ENCODE results near the gene IQCN.

The IQCN gene

DNA sequence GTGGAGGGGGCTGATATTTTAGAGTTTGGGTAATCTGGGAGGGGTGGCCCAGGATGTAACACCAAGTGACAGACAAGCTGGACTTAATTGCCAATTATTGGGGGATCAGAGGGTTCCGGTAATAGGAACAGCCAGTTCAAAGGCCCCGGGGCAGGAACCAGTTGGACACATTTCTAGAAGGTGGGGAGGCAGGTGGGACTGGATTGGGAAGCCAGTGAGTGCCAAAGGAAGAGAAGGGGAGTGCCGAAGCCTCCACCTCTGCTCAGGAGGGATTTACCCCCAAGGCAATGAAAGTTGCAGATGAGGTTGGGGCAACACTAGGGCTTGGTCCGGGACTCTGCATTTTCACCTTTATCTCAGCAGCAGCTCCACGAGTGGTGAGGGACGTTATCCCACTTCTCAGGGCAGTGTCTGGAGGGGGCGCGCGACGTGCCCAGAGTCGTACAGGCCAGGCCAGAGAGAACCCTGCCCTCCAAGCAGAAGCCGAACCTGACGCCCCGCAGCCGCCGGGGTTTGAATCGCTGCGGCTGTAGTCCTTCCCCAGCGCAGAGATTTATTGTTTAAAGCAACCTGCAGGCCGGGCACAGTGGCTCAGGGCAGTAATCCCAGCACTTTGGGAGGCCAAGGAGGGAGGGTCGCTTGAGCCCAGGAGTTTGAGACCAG is 12.9 kb upstream of the IQCN start:
- DNase-seq: no peak

DNA sequence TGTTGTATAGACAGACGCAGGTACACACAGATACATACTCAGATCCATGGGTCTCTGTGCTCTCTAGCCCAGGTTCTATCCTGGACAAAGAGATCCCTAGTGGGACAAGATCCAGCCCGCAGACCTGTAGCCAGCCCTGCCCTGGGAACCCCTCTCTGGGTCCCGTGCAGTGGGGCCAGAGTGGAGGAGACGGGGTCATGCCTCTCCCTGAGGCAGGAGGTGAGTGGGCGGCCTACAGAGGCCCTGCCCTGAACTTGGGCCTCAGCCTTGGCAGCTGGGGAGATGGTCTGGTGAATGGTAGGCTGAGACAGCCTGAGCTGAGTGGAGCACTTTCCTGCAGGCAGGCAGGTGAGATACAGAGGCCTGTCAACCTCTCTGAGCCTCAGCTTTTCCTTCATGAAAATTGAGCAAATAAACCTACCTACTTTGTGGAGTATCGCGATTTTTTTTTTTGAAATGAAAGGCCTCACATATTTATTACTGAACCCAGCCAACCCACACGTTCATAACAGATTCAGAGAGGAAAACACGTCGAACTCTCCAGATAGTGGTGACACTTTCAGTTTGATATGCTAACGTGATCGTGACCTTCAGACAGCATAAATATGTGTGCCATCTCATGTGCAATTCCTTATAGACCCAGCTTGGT is 10.6 kb upstream of the IQCN start:
- no peak for DNase-seq

DNA sequence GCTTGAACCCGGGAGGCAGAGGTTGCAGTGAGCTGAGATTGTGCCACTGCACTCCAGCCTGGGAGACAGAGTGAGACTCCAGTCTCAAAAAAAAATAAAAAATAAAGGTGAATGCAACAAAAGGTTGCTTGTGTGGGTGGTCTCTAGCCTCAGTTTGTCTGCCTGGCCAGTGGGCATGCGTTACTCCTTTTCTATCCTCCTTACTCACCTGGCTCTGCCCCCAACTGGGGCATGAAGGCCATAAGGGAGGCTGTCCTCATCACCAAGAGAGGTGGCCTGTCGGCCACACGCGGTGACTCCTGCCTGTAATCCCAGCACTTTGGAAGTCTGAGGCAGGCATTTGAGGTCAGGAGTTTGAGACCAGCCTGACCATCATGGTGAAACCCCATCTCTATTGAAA is 9.1 kb upstream of the IQCN start:
- DNase-seq: no peak

DNA sequence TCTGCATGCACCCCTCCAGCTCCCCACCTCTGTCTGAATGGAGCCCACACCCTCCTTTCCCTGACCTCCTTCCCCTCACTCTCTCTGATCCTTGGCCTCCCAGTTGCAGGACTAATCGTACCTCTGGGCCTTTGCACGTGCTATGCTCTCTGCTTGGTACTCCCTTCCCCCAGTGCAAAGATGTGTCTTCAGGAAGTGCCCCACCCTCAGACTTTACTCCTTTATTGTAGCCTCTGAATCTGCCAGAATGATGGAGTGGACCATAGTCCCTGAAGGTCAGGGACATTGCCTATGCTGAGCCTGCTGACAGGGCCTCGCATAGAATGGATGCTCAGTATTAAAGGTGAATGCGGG is 8.5 kb upstream of the IQCN start:
- DNase-seq: no peak

DNA sequence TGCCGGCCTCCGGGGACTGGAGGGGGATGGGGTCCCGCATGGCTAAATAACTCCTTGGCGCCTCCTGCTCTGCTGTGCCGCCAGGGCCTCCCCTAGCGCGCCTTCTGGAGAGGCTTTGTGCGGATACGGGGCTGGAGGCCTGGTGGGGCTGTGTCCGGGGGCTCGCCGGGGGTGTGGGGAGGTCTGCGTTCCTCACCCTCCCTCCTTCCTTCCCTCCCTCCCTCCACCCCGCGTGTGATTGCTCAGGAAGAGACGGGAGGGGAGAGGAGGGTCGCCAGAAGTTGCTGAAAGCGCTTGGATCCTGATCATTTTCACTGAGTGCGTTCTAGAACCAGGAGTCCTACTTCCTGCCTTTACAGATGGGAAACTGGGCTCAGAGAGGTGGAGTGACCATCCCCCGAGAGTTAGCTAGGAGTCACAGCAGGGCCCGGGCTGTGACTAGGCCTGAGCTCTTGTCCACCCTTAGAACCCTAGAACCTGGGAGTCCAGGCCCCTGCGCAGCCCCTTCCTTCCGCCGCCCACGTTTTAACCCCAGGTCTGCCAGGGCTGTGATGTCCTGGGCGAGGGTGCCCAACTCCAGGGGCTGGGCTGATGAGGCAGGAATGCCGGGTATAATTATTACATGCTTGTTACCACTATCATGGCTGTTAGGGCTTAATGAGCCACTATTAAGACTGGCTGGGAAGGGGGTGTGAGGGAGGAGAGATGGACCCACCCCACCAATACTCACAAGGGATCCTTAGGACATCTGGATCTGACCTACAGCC is 8.0 kb upstream of the IQCN start:
- DNase-seq: no peak

DNA sequence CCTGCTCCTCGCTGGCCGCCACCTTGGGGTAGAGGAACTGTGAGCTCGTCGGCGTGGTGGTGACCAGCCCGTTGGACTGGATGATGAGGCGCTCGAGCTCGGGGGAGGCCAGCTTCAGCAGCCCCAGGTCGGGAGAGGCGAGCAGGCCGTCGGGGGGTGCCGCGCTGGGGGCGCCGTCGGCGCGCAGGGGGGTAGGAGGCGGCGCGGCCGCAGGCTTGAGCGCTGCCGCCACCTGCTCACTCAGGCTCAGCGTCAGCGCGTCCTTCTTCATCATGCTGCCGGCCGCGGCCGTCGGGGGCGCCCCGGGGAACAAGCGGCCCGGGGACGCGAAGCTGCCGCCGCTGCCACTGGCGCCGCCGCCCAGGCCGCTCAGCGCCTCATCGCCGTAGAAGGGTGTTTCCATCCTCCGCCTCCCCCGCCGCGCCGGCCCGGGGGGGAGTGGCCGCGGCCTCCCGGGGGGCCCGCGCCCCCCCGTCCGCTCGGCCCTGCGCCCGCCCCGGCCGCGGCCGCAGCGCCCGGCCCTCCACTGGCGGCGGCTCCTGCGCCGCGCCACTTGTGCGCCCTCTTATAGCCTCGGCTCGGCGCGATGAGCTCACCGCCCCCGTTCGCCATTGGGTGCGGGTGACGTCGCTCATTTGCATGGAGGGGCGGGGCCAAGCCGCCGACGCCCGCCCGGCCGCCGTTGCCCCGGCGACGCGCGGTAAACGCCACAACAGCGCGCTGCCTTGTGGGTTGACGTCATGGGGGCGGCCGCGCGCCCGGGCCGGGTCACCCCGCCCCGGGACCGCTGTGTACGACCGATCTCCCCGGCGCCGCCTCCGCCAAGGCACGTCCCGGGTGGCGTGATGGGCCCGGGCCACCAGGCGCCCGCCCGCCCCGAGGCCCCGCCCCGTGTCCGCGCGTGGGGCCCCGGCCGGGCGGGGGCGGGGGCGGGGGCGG is 7.1 kb upstream of the IQCN start, which contains the start of gene JUND:
TSS of gene JUND (minus strand) at position 541 of the 939 bp plus-strand sequence. CDS start at position 403, 138 bp downstream.
- DNase-seq: peak; percentile 97

DNA sequence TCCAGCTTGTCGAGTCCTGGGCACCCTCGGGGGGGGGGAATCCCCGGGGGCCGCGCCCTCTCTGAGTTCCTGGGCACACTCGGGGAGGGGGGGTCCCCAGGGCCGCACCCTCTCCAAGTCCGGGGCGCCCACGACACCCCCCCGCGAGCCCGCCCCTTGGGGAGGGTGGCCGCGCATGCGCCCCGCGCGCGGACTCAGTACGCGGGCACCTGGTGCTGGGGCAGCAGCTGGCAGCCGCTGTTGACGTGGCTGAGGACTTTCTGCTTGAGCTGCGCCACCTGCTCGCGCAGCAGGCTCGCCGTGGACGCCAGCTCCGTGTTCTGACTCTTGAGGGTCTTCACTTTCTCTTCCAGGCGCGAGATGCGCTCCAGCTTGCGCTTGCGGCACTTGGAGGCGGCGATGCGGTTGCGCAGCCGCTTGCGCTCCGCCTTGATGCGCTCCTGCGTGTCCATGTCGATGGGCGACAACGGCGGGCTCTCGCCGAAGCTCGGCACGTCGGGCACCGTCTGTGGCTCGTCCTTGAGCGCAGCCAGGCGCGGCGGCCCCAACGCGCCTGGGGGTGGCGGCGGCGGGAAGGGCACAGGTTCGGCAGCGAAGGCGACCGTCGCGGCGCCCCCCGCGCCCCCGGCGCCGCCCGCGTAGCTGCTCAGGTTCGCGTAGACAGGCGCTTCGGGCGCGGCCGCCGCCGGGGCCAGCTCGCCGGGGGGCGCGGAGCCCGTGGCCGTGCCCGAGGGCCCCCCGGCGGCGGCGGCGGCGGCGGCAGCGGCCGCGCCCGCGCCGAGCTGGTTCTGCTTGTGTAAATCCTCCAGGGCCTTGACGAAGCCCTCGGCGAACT is 6.2 kb upstream of the IQCN start:
- DNase-seq: peak; percentile 68

DNA sequence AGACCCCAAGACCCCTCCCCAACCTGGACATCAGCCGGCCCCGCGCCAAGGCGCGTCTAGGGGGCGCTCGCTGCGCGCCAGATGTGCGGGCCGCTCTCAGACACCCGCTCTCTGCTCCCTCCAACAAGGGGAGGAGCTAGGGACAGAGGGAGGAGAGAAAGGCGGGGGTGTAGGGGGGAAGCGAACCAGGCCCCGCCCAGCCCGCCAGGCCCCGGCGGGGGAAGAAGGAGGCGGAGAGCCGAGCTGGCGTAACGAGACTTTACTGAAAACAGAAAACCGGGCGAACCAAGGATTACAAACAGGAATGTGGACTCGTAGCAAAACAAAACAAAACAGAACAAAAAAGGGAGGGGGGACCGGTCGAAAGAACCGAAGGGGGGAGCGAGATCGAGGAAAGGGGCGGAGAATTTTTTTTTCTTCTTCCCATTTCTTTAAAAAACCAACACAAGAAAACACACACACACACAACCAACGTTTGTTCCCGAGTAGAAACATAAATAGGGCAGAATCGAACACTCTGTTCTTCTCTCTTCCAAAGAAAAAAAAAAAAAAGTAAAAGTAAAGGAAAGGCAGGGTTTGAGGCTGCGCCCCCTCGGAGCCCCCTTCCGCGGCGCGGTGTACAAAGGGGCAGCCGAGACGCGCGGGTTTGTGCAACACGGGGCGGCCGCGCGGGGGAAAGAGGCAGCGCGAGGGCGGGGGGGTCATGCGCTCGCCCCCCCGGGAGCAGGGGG is 5.4 kb upstream of the IQCN start:
- peak; percentile 78 for DNase-seq

DNA sequence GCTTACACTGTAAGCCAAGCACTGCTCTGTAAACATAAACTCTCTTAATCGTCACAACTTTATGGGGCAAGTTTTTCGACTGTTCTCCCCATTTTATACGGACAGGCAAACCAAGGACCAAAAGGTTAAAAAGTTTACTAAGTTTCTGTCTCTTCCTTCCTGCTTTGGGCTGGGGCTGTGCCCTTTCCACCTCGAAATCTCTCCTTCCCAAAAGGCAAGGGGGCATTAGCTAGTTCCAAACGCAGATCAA is 4.9 kb upstream of the IQCN start:
- no peak for DNase-seq

DNA sequence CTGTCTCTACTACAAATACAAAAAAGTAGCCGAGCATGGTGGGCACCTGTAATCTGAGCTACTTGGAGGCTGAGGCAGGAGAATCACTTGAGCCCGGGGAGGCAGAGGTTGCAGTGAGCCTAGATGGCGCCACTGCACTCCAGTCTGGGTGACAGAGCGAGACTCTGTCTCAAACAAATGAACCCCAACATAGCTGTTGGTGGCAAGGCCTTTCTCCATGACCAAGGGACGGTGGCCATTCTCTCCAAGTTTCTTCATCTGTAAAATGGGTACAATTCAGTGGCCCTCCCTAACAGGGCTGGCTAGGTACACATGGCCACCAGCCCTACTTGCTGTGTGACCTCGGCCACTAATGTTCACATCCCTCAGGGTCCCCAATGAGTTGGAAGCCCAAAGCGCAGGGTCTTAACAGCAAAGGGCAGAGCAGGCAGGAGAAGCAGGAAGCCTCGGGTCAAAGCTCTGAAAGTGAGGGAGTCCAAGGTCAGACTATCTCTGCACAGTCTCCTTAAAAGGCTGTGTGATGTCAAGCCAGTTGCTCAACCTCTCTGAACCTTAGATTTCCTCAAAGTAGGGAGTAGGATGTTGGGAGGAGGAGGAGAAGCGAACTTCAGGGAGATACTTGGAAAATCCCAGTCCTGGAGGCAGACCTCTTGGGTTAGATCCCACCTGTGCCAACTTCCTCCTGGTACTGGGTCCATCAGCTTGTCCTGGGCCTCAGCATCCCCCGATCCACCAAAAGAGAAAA is 4.4 kb upstream of the IQCN start:
- DNase-seq: peak; percentile 32

DNA sequence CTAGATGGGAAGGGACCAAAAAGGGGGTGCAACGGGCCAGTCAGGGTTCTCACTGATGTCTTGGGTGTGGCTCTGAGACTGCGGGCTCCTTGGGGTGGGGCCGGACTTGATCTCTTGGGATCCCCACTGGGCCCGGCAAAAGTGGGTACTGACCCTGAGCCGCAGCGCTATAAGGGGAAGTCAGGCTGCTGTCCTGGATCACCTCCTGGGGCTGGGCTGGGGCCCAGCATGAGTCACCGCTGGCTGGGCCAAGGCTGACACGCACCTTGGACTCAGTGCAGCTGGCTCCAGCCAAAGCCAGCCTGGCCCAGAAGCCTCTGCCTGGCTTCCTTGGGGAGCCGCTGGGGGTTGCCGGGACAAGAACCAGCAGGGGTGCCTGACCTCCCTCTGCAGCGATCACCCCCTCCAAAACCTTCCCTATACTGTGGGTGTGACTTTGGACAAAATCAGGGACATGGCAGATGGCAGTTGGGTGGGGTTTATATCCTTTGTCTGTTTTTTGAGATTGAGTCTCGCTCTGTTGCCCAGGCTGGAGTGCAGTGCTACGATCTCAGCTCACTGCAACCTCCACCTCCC is 617 bp upstream of the IQCN start:
- DNase-seq: no peak

DNA sequence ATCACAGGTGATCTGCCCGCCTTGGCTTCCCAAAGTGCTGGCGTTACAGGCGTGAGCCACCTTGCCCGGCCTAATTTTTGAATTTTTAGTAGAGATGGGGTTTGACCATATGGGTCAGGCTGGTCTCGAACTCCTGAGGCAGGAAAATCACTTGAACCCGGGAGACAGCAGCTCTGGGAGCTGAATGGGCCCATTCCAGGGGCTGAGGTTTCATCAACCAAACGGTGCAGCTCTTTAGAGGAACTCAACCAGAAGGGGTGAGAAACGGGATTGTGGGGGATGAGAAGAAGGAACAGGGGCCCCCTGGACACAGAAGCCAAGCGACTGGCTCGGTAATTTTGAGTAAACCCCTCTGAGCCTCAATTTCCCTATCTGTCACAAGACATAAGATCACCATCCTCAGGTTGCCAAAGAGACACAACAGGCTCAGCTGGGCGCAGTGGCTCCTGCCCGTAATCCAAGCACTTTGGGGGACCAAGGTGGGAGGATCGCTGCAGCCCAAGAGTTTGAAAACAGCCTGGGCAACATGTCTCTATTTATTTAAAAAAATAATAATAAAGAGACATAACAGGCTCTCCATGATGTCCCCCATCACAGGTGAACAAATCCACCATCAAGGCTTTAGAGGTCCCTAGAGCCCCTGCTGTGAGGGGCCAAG is 562 bp downstream of the IQCN start:
- DNase-seq: no peak

DNA sequence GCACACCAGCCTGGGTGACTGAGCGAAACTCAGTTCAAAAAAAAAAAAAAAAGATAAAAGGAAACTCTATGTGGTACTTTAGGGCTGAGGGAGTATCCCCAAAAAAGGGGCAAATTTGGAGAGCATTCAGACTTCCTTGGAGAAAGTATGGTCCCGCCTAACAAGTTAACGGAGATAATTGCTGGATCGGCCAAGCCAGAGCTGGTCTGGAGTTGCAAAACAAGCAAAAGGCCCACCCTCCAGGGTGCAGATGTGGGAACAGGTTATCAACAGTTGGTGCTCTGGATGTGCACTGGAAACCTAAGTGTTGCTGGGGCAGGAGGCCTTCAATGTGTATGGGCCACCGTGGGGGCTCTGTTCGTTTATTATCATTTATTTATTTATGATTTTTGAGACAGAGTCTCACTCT is 2.8 kb downstream of the IQCN start:
- no peak for DNase-seq

DNA sequence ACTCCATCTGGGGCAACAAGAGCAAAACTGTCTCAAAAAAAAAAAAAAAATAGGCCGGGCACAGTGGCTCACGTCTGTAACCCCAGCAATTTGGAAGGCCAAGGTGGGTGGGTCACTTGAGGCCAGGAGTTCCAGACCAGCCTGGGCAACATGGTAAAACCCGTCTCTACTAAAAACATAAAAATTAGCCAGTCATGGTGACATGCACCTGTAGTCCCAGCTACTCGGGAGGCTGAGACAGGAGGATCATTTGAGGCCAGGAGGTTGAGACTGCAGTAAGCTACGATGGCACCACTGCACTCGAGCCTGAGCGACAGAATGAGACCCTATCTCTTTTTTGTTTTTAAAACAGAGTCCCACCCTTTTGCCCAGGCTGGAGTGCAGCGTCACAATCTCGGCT is 3.9 kb downstream of the IQCN start:
- DNase-seq: no peak

DNA sequence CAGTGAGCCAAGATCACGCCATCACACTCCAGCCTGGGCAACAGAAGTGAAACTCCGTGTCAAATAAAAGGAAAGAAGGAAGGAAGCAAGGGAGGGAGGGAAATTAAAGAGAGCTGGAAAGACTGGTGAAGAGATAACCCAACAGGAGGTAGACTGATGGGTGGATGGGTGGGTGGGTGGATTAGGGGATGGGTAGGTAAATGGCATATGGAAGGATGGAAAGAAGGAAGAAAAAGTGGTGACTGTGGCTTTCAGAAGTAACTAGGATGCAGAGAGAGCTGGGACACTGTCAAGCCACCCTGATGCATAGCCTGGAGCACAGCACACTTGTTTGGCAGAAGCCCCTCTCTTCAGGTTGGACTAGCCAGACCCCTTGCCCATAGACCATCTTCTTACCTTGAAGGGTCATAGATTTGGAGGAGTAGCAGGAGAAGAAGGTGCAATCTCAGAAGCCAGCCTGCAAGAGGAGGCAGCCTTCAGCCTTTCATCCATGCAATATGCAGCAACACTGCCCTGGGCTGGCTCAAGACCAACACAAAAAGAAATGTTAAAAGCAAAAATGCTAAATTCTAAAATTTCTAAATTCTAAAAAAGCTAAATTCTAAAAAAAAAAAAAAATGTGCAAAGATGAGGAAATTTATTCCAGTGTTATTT is 5.1 kb downstream of the IQCN start:
- no peak for DNase-seq

DNA sequence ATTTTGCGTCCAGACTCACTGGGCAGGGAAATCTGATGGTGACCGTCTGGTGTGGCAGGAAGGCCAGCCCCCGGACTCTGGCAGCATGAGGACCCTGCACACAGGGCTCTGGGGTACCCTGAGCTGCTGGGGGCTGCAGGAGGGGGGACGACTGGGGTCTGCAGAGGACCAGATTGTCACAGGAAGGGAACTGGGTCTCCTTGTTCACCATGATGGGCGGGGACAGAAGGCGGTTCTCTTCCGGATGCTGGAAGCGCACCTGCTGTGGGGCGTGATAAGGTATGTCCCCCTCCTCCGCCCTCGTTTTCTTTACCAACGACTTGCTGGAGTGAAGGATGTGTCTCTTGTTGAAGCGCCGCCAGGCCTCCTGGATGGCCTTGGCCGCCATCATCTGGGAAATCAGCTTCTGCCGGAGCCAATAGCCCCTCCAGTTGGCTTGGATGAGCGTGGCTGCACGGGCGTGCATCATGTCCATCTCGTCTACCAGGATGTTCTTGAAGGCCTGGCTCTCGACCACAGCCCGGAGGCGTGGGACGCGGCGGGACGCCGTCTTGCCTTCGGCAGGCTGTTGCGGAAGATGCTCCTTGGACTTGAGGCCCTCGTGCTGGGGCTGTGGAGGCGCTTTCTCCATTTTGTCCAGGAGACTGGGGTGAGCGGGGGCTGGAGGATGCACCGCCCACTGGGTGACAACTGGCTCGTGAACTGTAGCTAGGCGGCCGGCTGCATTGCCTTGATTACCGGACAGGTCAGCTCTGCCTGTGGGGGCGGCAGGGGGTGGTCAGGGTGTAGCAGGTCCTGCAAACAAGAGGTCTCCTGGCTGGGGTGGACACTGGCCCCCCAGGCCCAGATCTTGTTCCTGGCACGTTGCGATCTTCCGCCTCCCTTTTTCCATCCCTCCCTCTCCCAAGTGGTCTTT is 7.2 kb downstream of the IQCN start:
- no peak for DNase-seq

DNA sequence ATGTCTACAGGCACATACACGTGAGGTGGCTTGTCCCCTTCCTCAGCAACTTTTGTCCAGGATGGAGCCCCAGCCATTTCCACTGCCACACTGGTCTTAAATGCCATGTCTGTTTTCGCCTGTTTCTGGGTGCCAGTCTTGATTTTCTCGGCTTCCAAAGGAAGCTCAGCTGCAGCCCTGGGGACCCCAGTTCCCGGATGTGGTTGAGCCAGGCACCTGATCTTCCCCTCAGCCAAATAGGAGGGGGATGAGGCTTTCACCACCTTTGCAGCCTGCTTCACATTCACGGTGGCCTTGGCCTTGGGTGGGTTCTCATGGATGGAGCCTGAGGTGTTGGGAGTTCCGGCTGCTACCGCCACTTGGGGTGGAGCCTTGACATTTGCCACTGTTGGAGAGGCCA is 8.7 kb downstream of the IQCN start:
- DNase-seq: no peak

DNA sequence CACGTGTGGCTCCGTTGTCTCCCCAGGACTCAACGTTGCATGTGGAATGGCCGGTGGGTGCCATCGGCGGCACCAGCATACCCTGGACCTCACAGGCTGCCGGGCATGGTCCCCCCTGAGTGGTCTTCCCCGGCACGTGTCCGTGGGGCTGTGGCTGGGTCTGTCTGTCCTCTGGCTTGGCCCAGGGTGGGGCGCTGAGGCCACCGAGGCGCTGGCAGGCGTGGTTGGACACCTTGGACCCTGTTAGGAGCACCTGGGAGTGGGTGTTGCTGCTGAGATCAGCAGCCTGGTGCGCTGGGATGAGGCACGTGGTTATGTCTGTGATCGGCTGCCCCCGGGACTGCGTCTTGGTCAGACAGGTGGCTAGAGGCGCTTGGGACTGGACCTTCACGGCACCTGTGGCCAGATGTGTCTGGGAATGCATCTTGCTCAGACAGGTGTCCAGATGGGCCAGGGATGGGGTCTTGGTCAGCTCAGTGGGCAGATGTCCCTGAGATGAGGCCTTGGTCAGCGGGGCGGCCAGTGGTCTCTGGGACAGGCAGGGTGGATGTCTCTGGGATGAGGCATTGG is 9.2 kb downstream of the IQCN start:
- DNase-seq: no peak
